IMR-90 (cell line): ENCODE results near the gene DPH7. TPM values are rescaled to one million over a fixed set of nuclear protein-coding genes. Genes with fewer than 3 reads are reported as not detected.
A peak's percentile ranks its signal among the peaks of the same experiment; 100 is the strongest.

Source experiments
- ATAC-seq: fragments of 200-7000 bp; cut with Tn5 transposase; 2 replicates; pipeline ENCODE4 v1.9.1; 2020; ENCODE audit warnings: low read depth, mild to moderate bottlenecking, moderate library complexity
- BruUV-seq: library from RNA; stranded (reverse); fragments of 400-500 nt; replicated peaks from 2 replicates; lab custom pipeline; 2021; lab: Mats Ljungman, UMichigan
- CTCF ChIA-PET: fragments of 300-600 bp; formaldehyde crosslinking; extraction: SDS; loops from one replicate; lab custom pipeline; 2021; ENCODE audit warnings: antibody characterized with exemption; lab: Yijun Ruan, JAX
- POLR2A ChIA-PET: fragments of 300-600 bp; sonication (Branson Sonifier 250); formaldehyde crosslinking; loops from one replicate; lab custom pipeline; 2022; ENCODE audit warnings: antibody characterized with exemption; ENCODE audit not compliant: unreplicated experiment; lab: Charles Lee
- DNase-seq: peaks from one replicate; pipeline ENCODE4 v3.0.0; 2013
- H2AFZ ChIP-seq: replicated peaks from 2 replicates; pipeline ENCODE3; 2013; ENCODE audit warnings: low read length, mild to moderate bottlenecking; ENCODE audit not compliant: poor library complexity
- H2AK5ac ChIP-seq: 2 replicates; pipeline ENCODE4 v1.6.1; 2013; ENCODE audit warnings: low read depth, low read length, inconsistent platforms
- H2AK9ac ChIP-seq: replicated peaks from 2 replicates; pipeline ENCODE3; 2013; ENCODE audit warnings: mild to moderate bottlenecking, low read depth, low read length, moderate library complexity; ENCODE audit not compliant: poor library complexity
- H2BK120ac ChIP-seq: 2 replicates; pipeline ENCODE4 v1.6.1; 2013; ENCODE audit warnings: low read depth, low read length, inconsistent platforms
- H2BK15ac ChIP-seq: 3 replicates; pipeline ENCODE4 v1.6.1; 2013; ENCODE audit warnings: low read depth, low read length, inconsistent platforms
- H2BK20ac ChIP-seq: 2 replicates; pipeline ENCODE4 v1.6.1; 2013; ENCODE audit warnings: low read depth, mild to moderate bottlenecking, inconsistent platforms, low read length, moderate library complexity
- H2BK5ac ChIP-seq: 2 replicates; pipeline ENCODE4 v1.6.1; 2013; ENCODE audit warnings: mild to moderate bottlenecking, low read depth, low read length, inconsistent platforms; ENCODE audit not compliant: poor library complexity, severe bottlenecking
- H3K14ac ChIP-seq: replicated peaks from 2 replicates; pipeline ENCODE4 v1.6.1; 2013; ENCODE audit warnings: low read depth, low read length, inconsistent platforms
- H3K18ac ChIP-seq: 2 replicates; pipeline ENCODE4 v1.6.1; 2013; ENCODE audit warnings: low read depth, low read length, control low read depth
- H3K23ac ChIP-seq: 2 replicates; pipeline ENCODE4 v1.6.1; 2013; ENCODE audit warnings: low read depth, low read length, inconsistent platforms
- H3K27ac ChIP-seq: 2 replicates; pipeline ENCODE4 v1.5.1; 2013; ENCODE audit warnings: mild to moderate bottlenecking, control low read depth, low read length; ENCODE audit not compliant: insufficient read depth
- H3K27me3 ChIP-seq: 2 replicates; pipeline ENCODE4 v1.6.1; 2013; ENCODE audit warnings: low read length; ENCODE audit not compliant: control insufficient read depth, insufficient read depth
- H3K36me3 ChIP-seq: 2 replicates; pipeline ENCODE4 v1.6.1; 2013; ENCODE audit warnings: low read length, mixed read lengths; ENCODE audit not compliant: control insufficient read depth, insufficient read depth
- H3K4ac ChIP-seq: 2 replicates; pipeline ENCODE4 v1.6.1; 2013; ENCODE audit warnings: low read depth, low read length, inconsistent platforms
- H3K4me1 ChIP-seq: 2 replicates; pipeline ENCODE4 v1.6.1; 2013; ENCODE audit warnings: low read length, mixed read lengths; ENCODE audit not compliant: control insufficient read depth, insufficient read depth
- H3K4me2 ChIP-seq: 2 replicates; pipeline ENCODE4 v1.6.1; 2013; ENCODE audit warnings: low read depth, mild to moderate bottlenecking, control low read depth, low read length, moderate library complexity
- H3K4me3 ChIP-seq: 2 replicates; pipeline ENCODE4 v1.5.1; 2013; ENCODE audit warnings: low read depth, mild to moderate bottlenecking, control low read depth, low read length, moderate library complexity; ENCODE audit not compliant: insufficient read depth
- H3K56ac ChIP-seq: 2 replicates; pipeline ENCODE4 v1.6.1; 2013; ENCODE audit warnings: low read length, inconsistent platforms; ENCODE audit not compliant: insufficient read depth; ENCODE audit errors: extremely low read depth
- H3K79me1 ChIP-seq, 2 experiments: 2 replicates each; pipeline ENCODE4 v1.6.1; 2013; ENCODE audit warnings: low read length in 2 of 2, inconsistent platforms in 1 of 2, low read depth in 1 of 2
- H3K9ac ChIP-seq: 2 replicates; pipeline ENCODE4 v1.6.1; 2013; ENCODE audit warnings: low read depth, low read length, control low read depth
- H3K9me1 ChIP-seq: 2 replicates; pipeline ENCODE4 v1.6.1; 2013; ENCODE audit warnings: low read length, inconsistent platforms; ENCODE audit not compliant: insufficient read depth
- H3K9me3 ChIP-seq: 2 replicates; pipeline ENCODE4 v1.6.1; 2013; ENCODE audit warnings: low read length; ENCODE audit not compliant: control insufficient read depth, insufficient read depth
- H4K20me1 ChIP-seq: 2 replicates; pipeline ENCODE4 v1.6.1; 2013; ENCODE audit warnings: low read length, inconsistent platforms; ENCODE audit not compliant: insufficient read depth
- H4K5ac ChIP-seq: 2 replicates; pipeline ENCODE4 v1.6.1; 2013; ENCODE audit warnings: mild to moderate bottlenecking, low read depth, low read length, control low read depth
- H4K8ac ChIP-seq, 2 experiments: 2 replicates each; pipeline ENCODE4 v1.6.1; 2013; ENCODE audit warnings: low read depth in 2 of 2, low read length in 2 of 2, control low read depth in 1 of 2, inconsistent platforms in 1 of 2
- H4K91ac ChIP-seq: 2 replicates; pipeline ENCODE4 v1.6.1; 2013; ENCODE audit warnings: low read depth, low read length, inconsistent platforms; ENCODE audit not compliant: insufficient read depth
- MAZ ChIP-seq: IDR thresholded peaks from 2 replicates; pipeline ENCODE4 v1.6.1; 2012; ENCODE audit warnings: low read depth, mild to moderate bottlenecking, low read length, improper control_type of control experiment, moderate library complexity, borderline replicate concordance
- WGBS, 2 experiments: methylation state at CpG; one replicate each; pipeline versions ENCODE4 v1.1.5 to v1.1.7; 2013; ENCODE audit warnings: missing lambda C conversion rate in 2 of 2; ENCODE audit not compliant: insufficient read length in 1 of 2; ENCODE audit errors: extremely low coverage in 2 of 2; 5-methylcytosine and 5-hydroxymethylcytosine counted together
- dilution Hi-C: fragments of 300-500 bp; cut with HindIII; formaldehyde crosslinking; loops from one replicate; pipeline ENCODE4 v1.14.3; 2018; ENCODE audit warnings: low sequenced_read_pairs; ENCODE audit not compliant: unreplicated experiment
- in situ Hi-C: fragments of 300-500 bp; cut with MboI; formaldehyde crosslinking; loops from 3 replicates; pipeline ENCODE4 v1.14.3; 2019; ENCODE audit warnings: low sequenced_read_pairs, inconsistent platforms, mixed read lengths
- intact Hi-C: fragments of 100-400 bp; cut with micrococcal nuclease; formaldehyde crosslinking; loops from 2 replicates; pipeline ENCODE4 v1.10.0; 2022
- polyA plus RNA-seq, 3 experiments: library from polyadenylated mRNA; depleted of rRNA; stranded (reverse); fragments of >200 nt; gene quantifications; 2 replicates each; pipeline ENCODE4 v1.2.3, GENCODE V29; 2012; ENCODE audit warnings: low replicate concordance in 1 of 3
- total RNA-seq: library from RNA; depleted of rRNA; stranded (reverse); fragments of >200 nt; gene quantifications from 2 replicates; pipeline ENCODE4 v1.2.3, GENCODE V29; 2012
- TF ChIP-seq, protein P1 (sequence below): fragments of 150-350 bp; IDR thresholded peaks from 2 replicates; pipeline ENCODE4 v1.6.1; 2017; ENCODE audit warnings: mild to moderate bottlenecking, antibody characterized with exemption, low read length, low read depth

Gene DPH7
- total and polyA plus RNA-seq, 2 of the 4 experiments (the other 2 are of a cell fraction), result 12.5 to 33.7 TPM

DNA sequence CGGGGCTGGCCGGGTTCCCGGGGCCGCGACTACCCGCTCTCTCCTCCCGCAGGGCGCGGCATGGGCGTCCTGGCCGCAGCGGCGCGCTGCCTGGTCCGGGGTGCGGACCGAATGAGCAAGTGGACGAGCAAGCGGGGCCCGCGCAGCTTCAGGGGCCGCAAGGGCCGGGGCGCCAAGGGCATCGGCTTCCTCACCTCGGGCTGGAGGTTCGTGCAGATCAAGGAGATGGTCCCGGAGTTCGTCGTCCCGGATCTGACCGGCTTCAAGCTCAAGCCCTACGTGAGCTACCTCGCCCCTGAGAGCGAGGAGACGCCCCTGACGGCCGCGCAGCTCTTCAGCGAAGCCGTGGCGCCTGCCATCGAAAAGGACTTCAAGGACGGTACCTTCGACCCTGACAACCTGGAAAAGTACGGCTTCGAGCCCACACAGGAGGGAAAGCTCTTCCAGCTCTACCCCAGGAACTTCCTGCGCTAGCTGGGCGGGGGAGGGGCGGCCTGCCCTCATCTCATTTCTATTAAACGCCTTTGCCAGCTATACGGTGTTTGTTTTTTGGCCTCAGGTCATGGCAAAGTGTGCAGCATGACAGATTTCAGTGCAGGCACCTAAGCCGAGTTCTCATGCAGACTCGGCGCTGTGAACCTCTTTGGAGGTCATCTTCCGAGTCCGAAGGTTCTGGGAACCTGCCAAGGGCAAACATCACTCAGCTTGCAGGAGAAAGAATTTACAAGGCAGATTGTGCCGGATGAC is 26.5 kb downstream of the DPH7 start:
- Histone ChIP-seq H3K56ac (no peak overlapping the region), H3K18ac (no peak overlapping the region), H3K79me1 (peaks cover 13 to 33% of the 10 kb centered on the region in 2 experiments), H2BK15ac (no peak overlapping the region), H3K27ac (peak overlapping the region; percentile 36; the same call in 1 of the 2 replicates), H4K5ac (peak overlapping the region; percentile 30; the same call in 1 of the 2 replicates), H3K23ac (peak overlapping the region; percentile 10; the same call in 1 of the 2 replicates), H3K4me3 (peak overlapping the region; percentile 76), H3K27me3 (no peaks in the 10 kb centered on the region), H2BK5ac (peak overlapping the region; percentile 11), H3K14ac (no peak overlapping the region; the same call in 1 of the 2 replicates), H2AK5ac (peak overlapping the region; percentile 85), H3K9me3 (no peaks in the 10 kb centered on the region), H3K4me2 (peak overlapping the region; percentile 95), H4K8ac (peak overlapping the region; percentile 43 to 77; a peak in 2 of 4 replicates), H4K20me1 (peaks cover 12% of the 10 kb centered on the region; the same call in 1 of the 2 replicates), H3K4ac (peak overlapping the region; percentile 68), H3K36me3 (peaks cover 25% of the 10 kb centered on the region), H3K9me1 (no peaks in the 10 kb centered on the region), H3K9ac (peak overlapping the region; percentile 69), H4K91ac (no peak overlapping the region), H2BK120ac (no peak overlapping the region), H2AK9ac (peak overlapping the region; percentile 96), H2BK20ac (no peak overlapping the region), H2AFZ (peak overlapping the region; percentile 94), H3K4me1 (peaks cover 5% of the 10 kb centered on the region; the same call in 1 of the 2 replicates)
- in situ Hi-C loops, result no loop called here
- peak; percentile 6; the same call in 1 of the 2 replicates for TF ChIP-seq MAZ
- TF ChIP-seq, protein P1, sequence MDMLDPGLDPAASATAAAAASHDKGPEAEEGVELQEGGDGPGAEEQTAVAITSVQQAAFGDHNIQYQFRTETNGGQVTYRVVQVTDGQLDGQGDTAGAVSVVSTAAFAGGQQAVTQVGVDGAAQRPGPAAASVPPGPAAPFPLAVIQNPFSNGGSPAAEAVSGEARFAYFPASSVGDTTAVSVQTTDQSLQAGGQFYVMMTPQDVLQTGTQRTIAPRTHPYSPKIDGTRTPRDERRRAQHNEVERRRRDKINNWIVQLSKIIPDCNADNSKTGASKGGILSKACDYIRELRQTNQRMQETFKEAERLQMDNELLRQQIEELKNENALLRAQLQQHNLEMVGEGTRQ, result no peak
- dilution Hi-C loops, result no loop called here
- ATAC-seq (peak; percentile 47), DNase-seq (no peak)
- BruUV-seq, result TSS peak; percentile 100
- 8% methylated on average over 27 of the region's 58 CpGs; no CpG with 5 or more reads in 1 of the 2 experiments for WGBS, 2 experiments
- POLR2A ChIA-PET, result no interaction called here
- intact Hi-C loops, result no loop called here
- CTCF ChIA-PET, result interaction anchor here (1.2 kb wide), 1 partner anchor 17 kb away, joined by 7 read pairs; no protein-coding TSS in a partner anchor
